HCT116 (cell line): ENCODE results near the gene TMEM235.

Experiments used
- ATF3 ChIP-seq: IDR thresholded peaks from 2 replicates; pipeline ENCODE4 v1.6.1; 2012
- CEBPB ChIP-seq: IDR thresholded peaks from 2 replicates; pipeline ENCODE4 v1.6.1; 2012; ENCODE audit warnings: low read depth
- EZH2 ChIP-seq: fragments of 200-600 bp; sonication (generic); IDR thresholded peaks from 2 replicates; pipeline ENCODE4 v1.6.1; 2017; ENCODE audit warnings: antibody characterized with exemption, mixed run types
- JUND ChIP-seq: IDR thresholded peaks from 2 replicates; pipeline ENCODE4 v1.6.1; 2012
- POLR2A ChIP-seq: IDR thresholded peaks from 2 replicates; pipeline ENCODE4 v1.7.0; 2011; ENCODE audit warnings: borderline replicate concordance; ENCODE audit not compliant: insufficient read depth, insufficient read length; ENCODE audit errors: extremely low read depth
- POLR2AphosphoS5 ChIP-seq: IDR thresholded peaks from 2 replicates; pipeline ENCODE4 v1.6.1; 2011; ENCODE audit warnings: mild to moderate bottlenecking, low read depth, low read length, moderate library complexity
- REST ChIP-seq: IDR thresholded peaks from 2 replicates; pipeline ENCODE4 v1.6.1; 2012; ENCODE audit warnings: low read depth
- ZNF274 ChIP-seq: fragments of 200-500 bp; sonication (Bioruptor generic); IDR thresholded peaks from 2 replicates; pipeline ENCODE4 v1.6.1; 2014; ENCODE audit warnings: mild to moderate bottlenecking, low read depth, low read length, inconsistent platforms
- TF ChIP-seq, protein P1 (sequence below), 3 experiments: fragments of 200-600 bp in 1 of 3; sonication (generic) in 1 of 3; IDR thresholded peaks in 2 of 3; conservative IDR thresholded peaks in 1 of 3; 2 replicates each; pipeline ENCODE4 v1.5.1; 2012 to 2017; ENCODE audit warnings: low read depth in 2 of 3, low read length in 2 of 3, antibody characterized with exemption in 1 of 3, borderline replicate concordance in 1 of 3, control low read depth in 1 of 3, mild to moderate bottlenecking in 1 of 3, mixed read lengths in 1 of 3, mixed run types in 1 of 3, moderate library complexity in 1 of 3; ENCODE audit not compliant: insufficient read depth in 1 of 3

- TF ChIP-seq, protein P1, sequence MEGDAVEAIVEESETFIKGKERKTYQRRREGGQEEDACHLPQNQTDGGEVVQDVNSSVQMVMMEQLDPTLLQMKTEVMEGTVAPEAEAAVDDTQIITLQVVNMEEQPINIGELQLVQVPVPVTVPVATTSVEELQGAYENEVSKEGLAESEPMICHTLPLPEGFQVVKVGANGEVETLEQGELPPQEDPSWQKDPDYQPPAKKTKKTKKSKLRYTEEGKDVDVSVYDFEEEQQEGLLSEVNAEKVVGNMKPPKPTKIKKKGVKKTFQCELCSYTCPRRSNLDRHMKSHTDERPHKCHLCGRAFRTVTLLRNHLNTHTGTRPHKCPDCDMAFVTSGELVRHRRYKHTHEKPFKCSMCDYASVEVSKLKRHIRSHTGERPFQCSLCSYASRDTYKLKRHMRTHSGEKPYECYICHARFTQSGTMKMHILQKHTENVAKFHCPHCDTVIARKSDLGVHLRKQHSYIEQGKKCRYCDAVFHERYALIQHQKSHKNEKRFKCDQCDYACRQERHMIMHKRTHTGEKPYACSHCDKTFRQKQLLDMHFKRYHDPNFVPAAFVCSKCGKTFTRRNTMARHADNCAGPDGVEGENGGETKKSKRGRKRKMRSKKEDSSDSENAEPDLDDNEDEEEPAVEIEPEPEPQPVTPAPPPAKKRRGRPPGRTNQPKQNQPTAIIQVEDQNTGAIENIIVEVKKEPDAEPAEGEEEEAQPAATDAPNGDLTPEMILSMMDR (IDR thresholded peaks at IDR 0.05 in 2 of 3, conservative IDR thresholded peaks at IDR 0.05 in 1 of 3; ENCODE audit: borderline replicate concordance in 1 of 3, insufficient read depth in 1 of 3, low read depth in 2 of 3, low read length in 2 of 3), result no peak
- TF ChIP-seq REST (no peak), CEBPB (no peak), POLR2AphosphoS5 (no peak), POLR2A (no peak), EZH2 (no peak), ZNF274 (no peak), ATF3 (no peak), JUND (no peak)
Observed at GRCh38 chr17:78263736-78264340, 32.4 kb downstream of the TMEM235 start.
